A549 (cell line): Measurements from ENCODE around the gene CARD8. TPM values are rescaled to one million over a fixed set of nuclear protein-coding genes. Genes with fewer than 3 reads are reported as not detected.

Experiments used
- ATAC-seq, 2 experiments: fragments of 200-7000 bp in 1 of 2; fragments of >200 bp in 1 of 2; cut with Nextera tagmentation in 1 of 2; cut with Tn5 transposase in 1 of 2; 3 replicates each; pipeline versions ENCODE4 v1.8.0 to v1.9.1; 2018 to 2020; ENCODE audit warnings: mild to moderate bottlenecking in 1 of 2, moderate library complexity in 1 of 2
- CTCF ChIA-PET: fragments of 300-600 bp; sonication (Branson Sonifier 250); formaldehyde crosslinking; extraction: SDS; loops from one replicate; lab custom pipeline; 2021; ENCODE audit warnings: antibody characterized with exemption, inconsistent platforms; lab: Yijun Ruan, JAX
- POLR2A ChIA-PET: fragments of 350-600 bp; formaldehyde crosslinking; extraction: SDS; loops from one replicate; lab custom pipeline; 2021; ENCODE audit warnings: antibody characterized with exemption, inconsistent platforms; lab: Yijun Ruan, JAX
- DNase-seq, 2 experiments: peaks; one replicate each; pipeline versions ENCODE4 v3.0.0 to v3.0.0-alpha.2; 2011 to 2016; ENCODE audit warnings: low read depth in 1 of 2, low spot score in 1 of 2
- FAIRE-seq: peaks from 2 replicates; lab custom pipeline; 2011; peaks lifted over from hg19 to GRCh38; lab: Jason Lieb, UNC
- H3K27ac ChIP-seq, 2 experiments: fragments of >200 bp; sonication (Bioruptor Twin); formaldehyde crosslinking; 3 replicates each; pipeline ENCODE4 v1.5.1; 2016 to 2017
- H3K4me1 ChIP-seq: fragments of >200 bp; sonication (Bioruptor Twin); formaldehyde crosslinking; 3 replicates; pipeline ENCODE4 v1.6.1; 2016
- H3K4me2 ChIP-seq: fragments of >200 bp; sonication (Bioruptor Twin); formaldehyde crosslinking; 3 replicates; pipeline ENCODE4 v1.6.1; 2016
- H3K4me3 ChIP-seq: fragments of >200 bp; sonication (Bioruptor Twin); formaldehyde crosslinking; 3 replicates; pipeline ENCODE4 v1.5.1; 2016
- H3K9me3 ChIP-seq: fragments of >200 bp; sonication (Bioruptor Twin); formaldehyde crosslinking; 3 replicates; pipeline ENCODE4 v1.6.1; 2016
- CBX2 ChIP-seq: fragments of 200-600 bp; sonication (generic); IDR thresholded peaks from 2 replicates; pipeline ENCODE4 v1.6.1; 2016; ENCODE audit warnings: low read depth, mild to moderate bottlenecking, borderline replicate concordance
- CHD4 ChIP-seq: fragments of 200-600 bp; sonication (generic); IDR thresholded peaks from 2 replicates; pipeline ENCODE4 v1.6.1; 2016; ENCODE audit warnings: antibody characterized with exemption, mild to moderate bottlenecking, borderline replicate concordance
- E2F6 ChIP-seq: IDR thresholded peaks from 2 replicates; pipeline ENCODE4 v1.6.1; 2012; ENCODE audit warnings: low read depth, borderline replicate concordance
- EP300 ChIP-seq, 2 experiments: fragments of >200 bp; sonication (Bioruptor Twin); formaldehyde crosslinking; IDR thresholded peaks; 2 replicates in 1 of 2; 3 replicates in 1 of 2; pipeline ENCODE4 v1.6.1; 2016 to 2017
- FOSL2 ChIP-seq, 2 experiments: fragments of 450-650 bp in 1 of 2; fragments of >200 bp in 1 of 2; sonication (Bioruptor Twin) in 1 of 2; formaldehyde crosslinking; IDR thresholded peaks; 2 replicates each; pipeline versions ENCODE4 v1.5.0 to v1.6.1; 2016 to 2020; ENCODE audit warnings: mild to moderate bottlenecking in 1 of 2, moderate library complexity in 1 of 2
- HDAC2 ChIP-seq: fragments of 200-600 bp; sonication (generic); IDR thresholded peaks from 2 replicates; pipeline ENCODE4 v1.6.1; 2016
- HOXA7 ChIP-seq: fragments of 250-450 bp; sonication (Bioruptor Pico); IDR thresholded peaks from 2 replicates; pipeline ENCODE4 v1.5.0; 2020; ENCODE audit warnings: mild to moderate bottlenecking, moderate library complexity
- HOXB13 ChIP-seq: fragments of 250-450 bp; sonication (Bioruptor Pico); IDR thresholded peaks from 2 replicates; pipeline ENCODE4 v1.5.0; 2020; ENCODE audit warnings: low read depth, mild to moderate bottlenecking, moderate library complexity
- JUN ChIP-seq, 2 experiments: fragments of >200 bp; sonication (Bioruptor Twin); formaldehyde crosslinking; IDR thresholded peaks; 2 replicates in 1 of 2; 3 replicates in 1 of 2; pipeline ENCODE4 v1.6.1; 2016 to 2017
- JUNB ChIP-seq: fragments of >200 bp; sonication (Bioruptor Twin); formaldehyde crosslinking; IDR thresholded peaks from 2 replicates; pipeline ENCODE4 v1.6.1; 2016
- MYC ChIP-seq: IDR thresholded peaks from 2 replicates; pipeline ENCODE4 v1.6.1; 2012; ENCODE audit warnings: mild to moderate bottlenecking, inconsistent platforms, low read length, improper control_type of control experiment, borderline replicate concordance
- NFE2L2 ChIP-seq: fragments of 150-350 bp; conservative IDR thresholded peaks from 2 replicates; pipeline ENCODE4 v1.6.1; 2014; ENCODE audit warnings: low read length
- NR3C1 ChIP-seq: fragments of >200 bp; sonication (Bioruptor Twin); formaldehyde crosslinking; IDR thresholded peaks from 3 replicates; pipeline ENCODE4 v1.6.1; 2017
- PHF8 ChIP-seq: fragments of 200-600 bp; sonication (generic); IDR thresholded peaks from 2 replicates; pipeline ENCODE4 v1.6.1; 2016; ENCODE audit warnings: low read depth, mild to moderate bottlenecking, antibody characterized with exemption, moderate library complexity, borderline replicate concordance
- POLR2A ChIP-seq: IDR thresholded peaks from 2 replicates; pipeline ENCODE4 v1.6.1; 2012; ENCODE audit warnings: mild to moderate bottlenecking, low read length
- RAD21 ChIP-seq, 2 experiments: fragments of >200 bp in 1 of 2; sonication (Bioruptor Twin) in 1 of 2; formaldehyde crosslinking in 1 of 2; IDR thresholded peaks in 1 of 2; conservative IDR thresholded peaks in 1 of 2; 2 replicates in 1 of 2; 3 replicates in 1 of 2; pipeline ENCODE4 v1.6.1; 2012 to 2018; ENCODE audit warnings: inconsistent platforms in 1 of 2
- RNF2 ChIP-seq: fragments of 200-600 bp; sonication (generic); IDR thresholded peaks from 2 replicates; pipeline ENCODE4 v1.6.1; 2016; ENCODE audit warnings: low read depth, mild to moderate bottlenecking, antibody characterized with exemption, moderate library complexity, borderline replicate concordance
- TFCP2L1 ChIP-seq: fragments of 250-450 bp; sonication (Bioruptor Pico); IDR thresholded peaks from 2 replicates; pipeline ENCODE4 v1.5.0; 2021; ENCODE audit warnings: mild to moderate bottlenecking
- TP53 ChIP-seq: fragments of 250-450 bp; sonication (Bioruptor Pico); IDR thresholded peaks from 2 replicates; pipeline ENCODE4 v1.5.0; 2021; ENCODE audit warnings: mild to moderate bottlenecking, moderate library complexity
- USF2 ChIP-seq: fragments of 450-650 bp; IDR thresholded peaks from 2 replicates; pipeline ENCODE4 v1.6.1; 2014; ENCODE audit warnings: antibody characterized with exemption
- ZNF302 ChIP-seq: fragments of 250-450 bp; sonication (Bioruptor Pico); IDR thresholded peaks from 2 replicates; pipeline ENCODE4 v1.9.0; 2021; ENCODE audit warnings: inconsistent platforms, mild to moderate bottlenecking, moderate library complexity
- WGBS: methylation state at CpG from one replicate; pipeline ENCODE4 v1.1.6; 2017; ENCODE audit errors: missing lambda C conversion rate; 5-methylcytosine and 5-hydroxymethylcytosine counted together
- polyA plus RNA-seq, 4 experiments: library from polyadenylated mRNA; depleted of rRNA in 3 of 4; stranded (reverse); fragments of >200 nt; fragmentation: RNase III in 1 of 4; extraction: RNeasy Plus Mini Kit Qiagen cat#74134 plus additional on column Dnase treatment in 1 of 4; gene quantifications; 2 replicates in 3 of 4; 3 replicates in 1 of 4; pipeline ENCODE4 v1.2.3, GENCODE V29; 2011 to 2017
- TF ChIP-seq, protein P1 (sequence below): fragments of 250-450 bp; sonication (Bioruptor Pico); IDR thresholded peaks from 2 replicates; pipeline ENCODE4 v1.5.0; 2021; ENCODE audit warnings: mild to moderate bottlenecking, moderate library complexity, borderline replicate concordance

CARD8 gene
- polyA plus RNA-seq, 2 of the 4 experiments (the other 2 are of a cell fraction): 27.5 to 34.7 TPM

DNA sequence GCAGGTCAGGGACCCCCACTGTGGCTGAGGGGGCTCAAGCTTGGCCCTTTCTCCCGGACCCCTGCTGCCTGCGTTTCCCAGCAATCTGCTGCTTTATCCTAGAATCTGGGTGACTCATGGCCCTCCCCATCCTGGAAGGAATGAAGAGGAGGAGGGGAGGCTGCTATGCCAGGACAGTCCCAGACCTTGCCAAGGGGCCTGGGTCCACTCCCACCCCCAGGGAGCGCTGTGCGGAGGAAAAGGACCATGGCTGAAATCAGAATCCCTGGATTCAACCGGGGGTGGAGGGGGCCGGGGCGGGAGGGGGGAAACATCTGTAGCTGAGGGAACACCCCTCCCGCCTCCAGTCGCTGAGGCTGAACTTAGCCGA is 34.7 kb upstream of the CARD8 start:
- Histone ChIP-seq H3K9me3 (peaks cover 23% of the 10 kb centered on the region), H3K4me2 (peak overlapping the region; percentile 90)
- WGBS: 14% methylated on average over 10 of the region's 10 CpGs

DNA sequence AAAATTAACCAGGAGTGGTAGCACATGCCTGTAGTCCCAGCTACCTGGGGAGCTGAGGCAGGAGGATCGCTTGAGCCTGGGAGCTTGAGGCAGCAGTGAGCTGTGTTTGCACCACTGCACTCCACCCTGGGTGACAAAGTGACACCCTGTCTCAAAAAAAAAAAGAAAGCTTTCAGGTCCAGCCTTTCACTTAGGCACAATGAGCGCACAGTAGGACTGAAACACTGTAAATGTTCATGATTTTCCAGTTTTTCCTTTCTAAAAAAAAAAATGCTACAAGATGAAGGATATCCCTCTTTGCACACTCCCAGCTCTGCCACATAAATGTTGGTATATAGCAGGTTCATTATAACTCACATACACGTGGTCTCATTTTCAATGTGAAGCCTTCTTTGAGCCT is 32.0 kb upstream of the CARD8 start:
- POLR2A ChIA-PET: no interaction called here
- FAIRE-seq: no peak

More for the DNA sequence above, 34.7 kb upstream of the CARD8 start:
- ATAC-seq: peak; percentile 69 to 74
- ChIA-PET POLR2A (no interaction called here), CTCF (interaction anchor here (0.6 to 15.7 kb wide), 20 partner anchors 10 to 329 kb away, joined by 3 to 499 read pairs (median 5); partner anchors contain the start of genes EMP3, KDELR1 and ZNF114)
- Histone ChIP-seq H3K4me3 (peak overlapping the region; percentile 49; the same call in 2 of the 3 replicates), H3K27ac (peak overlapping the region in 1 of 2 experiments; percentile 81; a peak in 4 of 6 replicates), H3K4me1 (peaks cover 8% of the 10 kb centered on the region)
- FAIRE-seq: no peak
- TF ChIP-seq EP300 (IDR thresholded peaks at IDR 0.05) (no peak), MYC (no peak), ZNF302 (CRISPR knock-in tag) (no peak), RAD21 (conservative IDR thresholded peaks at IDR 0.05 in 1 of 2, IDR thresholded peaks at IDR 0.05 in 1 of 2) (no peak), TP53 (no peak), NR3C1 (no peak), HDAC2 (no peak), FOSL2 (IDR thresholded peaks at IDR 0.05) (no peak), FOSL2 (CRISPR knock-in tag; IDR thresholded peaks at IDR 0.05) (peak; percentile 52; the same call in 1 of the 2 replicates), CHD4 (no peak)
- peak; percentile 35 to 70 for DNase-seq

GRCh38 chr19:48284896-48285295 is 29.2 kb upstream of the CARD8 start:
- no peak overlapping the region for H3K4me2 ChIP-seq
- ATAC-seq: no peak
- WGBS: 87% methylated on average over 4 of the region's 4 CpGs
- peaks cover 48% of the 10 kb centered on the region for H3K9me3 ChIP-seq
- DNase-seq: no peak
- CTCF ChIA-PET: interaction anchor here (0.6 to 22.4 kb wide), 4 partner anchors 9 to 20 kb away, joined by 4 to 499 read pairs (median 5); no protein-coding TSS in a partner anchor
- H3K4me3 ChIP-seq: no peak overlapping the region
- POLR2A ChIA-PET: no interaction called here
- H3K27ac ChIP-seq: no peak overlapping the region
- TF ChIP-seq HOXA7 (no peak), RNF2 (no peak), TP53 (no peak), HOXB13 (CRISPR knock-in tag) (no peak), JUNB (no peak), USF2 (no peak), CBX2 (no peak), EP300 (IDR thresholded peaks at IDR 0.05) (no peak), POLR2A (no peak)
- TF ChIP-seq, all 56 proteins: peak for 0
- no peak for FAIRE-seq
- no peaks in the 10 kb centered on the region for H3K4me1 ChIP-seq

More for the DNA sequence above, 32.0 kb upstream of the CARD8 start:
- peaks cover 8% of the 10 kb centered on the region for H3K4me1 ChIP-seq
- 93% methylated on average over 3 of the region's 3 CpGs for WGBS
- CTCF ChIA-PET: interaction anchor here (0.6 to 15.7 kb wide), 7 partner anchors 10 to 105 kb away, joined by 3 to 499 read pairs (median 4); partner anchors contain the start of gene ZNF114
- H3K27ac ChIP-seq: no peak overlapping the region
- H3K9me3 ChIP-seq: peaks cover 45% of the 10 kb centered on the region
- H3K4me2 ChIP-seq: no peak overlapping the region
- no peak for TF ChIP-seq TFCP2L1
- TF ChIP-seq NFE2L2: no peak
- TF ChIP-seq E2F6: no peak
- TF ChIP-seq PHF8: no peak
- TF ChIP-seq, protein P1, sequence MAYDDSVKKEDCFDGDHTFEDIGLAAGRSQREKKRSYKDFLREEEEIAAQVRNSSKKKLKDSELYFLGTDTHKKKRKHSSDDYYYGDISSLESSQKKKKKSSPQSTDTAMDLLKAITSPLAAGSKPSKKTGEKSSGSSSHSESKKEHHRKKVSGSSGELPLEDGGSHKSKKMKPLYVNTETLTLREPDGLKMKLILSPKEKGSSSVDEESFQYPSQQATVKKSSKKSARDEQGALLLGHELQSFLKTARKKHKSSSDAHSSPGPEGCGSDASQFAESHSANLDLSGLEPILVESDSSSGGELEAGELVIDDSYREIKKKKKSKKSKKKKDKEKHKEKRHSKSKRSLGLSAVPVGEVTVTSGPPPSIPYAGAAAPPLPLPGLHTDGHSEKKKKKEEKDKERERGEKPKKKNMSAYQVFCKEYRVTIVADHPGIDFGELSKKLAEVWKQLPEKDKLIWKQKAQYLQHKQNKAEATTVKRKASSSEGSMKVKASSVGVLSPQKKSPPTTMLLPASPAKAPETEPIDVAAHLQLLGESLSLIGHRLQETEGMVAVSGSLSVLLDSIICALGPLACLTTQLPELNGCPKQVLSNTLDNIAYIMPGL: no peak
- no peak for TF ChIP-seq JUN (IDR thresholded peaks at IDR 0.05)
- ATAC-seq (no peak), DNase-seq (no peak)
- H3K4me3 ChIP-seq: no peak overlapping the region
